ENCODE data around the gene OPTC. TPM values are rescaled to one million over a fixed set of nuclear protein-coding genes. Genes with fewer than 3 reads are reported as not detected.

Gene OPTC
- total RNA-seq, 3 donors from 2014 or later (not counting 1 experiment from before 2014, with no cell fraction given): not detected

DNA sequence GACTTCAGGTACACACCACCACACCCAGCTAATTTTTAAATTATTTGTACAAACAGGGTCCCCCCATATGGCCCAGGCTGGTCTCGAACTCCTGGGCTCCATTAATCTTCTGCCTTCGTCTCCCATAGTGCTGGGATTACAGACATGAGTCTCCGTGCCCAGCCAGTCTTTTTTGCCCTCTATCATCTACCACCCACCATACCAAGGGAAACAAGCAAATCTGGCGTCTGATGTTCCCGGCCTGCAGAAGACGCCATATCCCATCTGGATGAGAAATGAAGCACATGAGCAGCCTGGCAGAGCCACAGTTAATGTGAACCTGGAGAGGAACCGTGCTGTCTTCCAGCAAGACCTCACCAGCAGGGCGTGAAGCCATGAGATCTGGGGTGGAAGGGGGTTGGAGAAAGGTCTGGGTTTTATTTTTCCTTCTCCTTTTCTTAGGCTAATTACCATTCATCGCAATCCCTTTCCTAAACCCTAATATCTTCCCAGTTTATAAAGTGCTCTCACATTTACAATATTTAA is 20.1 kb upstream of the OPTC start:
- DNase-seq: no peak

DNA sequence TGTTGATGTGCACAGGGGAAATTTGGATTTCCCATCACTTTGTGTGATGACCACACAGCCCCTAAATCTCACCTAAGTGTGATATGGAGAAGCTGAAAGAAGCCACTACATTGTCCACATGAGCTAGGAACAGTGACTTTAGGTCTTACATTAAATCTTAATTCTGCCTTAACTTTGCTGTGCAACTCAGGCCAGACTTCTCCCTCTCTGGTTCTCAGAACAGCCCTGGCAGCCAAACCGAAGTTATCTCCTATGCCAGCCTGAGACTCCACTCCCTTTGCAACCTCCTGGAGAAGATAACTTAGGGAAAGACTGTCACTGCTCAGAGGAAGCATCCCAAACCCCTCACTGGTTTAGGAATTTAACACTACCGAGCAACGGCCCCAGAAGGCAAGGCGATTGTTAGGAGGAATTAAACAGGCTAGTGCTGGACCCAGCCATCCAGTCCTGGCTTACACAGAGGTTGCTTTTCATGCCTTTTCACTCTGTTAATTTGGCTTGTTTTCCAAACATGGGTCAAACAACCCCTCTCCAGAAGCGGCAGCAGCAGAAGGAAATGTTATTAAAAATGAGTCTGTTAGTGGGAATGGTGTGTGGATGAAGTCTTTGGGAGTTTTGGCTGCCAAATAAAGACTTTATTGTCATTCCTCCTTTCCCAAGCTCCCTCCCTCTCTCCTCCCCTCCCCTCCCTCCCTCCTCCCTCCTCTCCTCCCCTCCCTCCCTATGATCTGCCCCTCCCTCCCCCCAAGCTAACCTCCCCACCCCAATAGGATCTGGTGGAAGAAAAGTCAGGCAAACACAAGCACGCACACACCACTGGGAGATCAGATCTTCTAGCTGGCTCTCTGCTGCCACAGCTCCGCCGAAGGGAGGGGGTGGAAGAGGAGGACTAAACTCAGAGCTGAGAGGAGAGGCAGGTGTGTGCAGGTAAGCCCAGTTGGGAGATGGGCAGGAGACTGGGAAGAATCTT is 18.7 kb upstream of the OPTC start, which contains the start of gene PRELP:
TSS of gene PRELP (plus strand) at position 795 of the 970 bp plus-strand sequence. CDS start 7,379 bp downstream, outside the sequence.
- WGBS (ENCODE audit: insufficient coverage): 81% methylated on average over 7 of the region's 8 CpGs

More for the DNA sequence above, 20.1 kb upstream of the OPTC start:
- no peak overlapping the region for H3K4me3 ChIP-seq (ENCODE audit: low read length)
- ATAC-seq: no peak
- no peaks in the 10 kb centered on the region for H3K36me3 ChIP-seq (ENCODE audit: control insufficient read depth, insufficient read depth, low read length)
- Mint-ChIP-seq H3K36me3 (no peaks in the 10 kb centered on the region), H3K9me3 (no peaks in the 10 kb centered on the region), H3K4me3 (no peak overlapping the region), H3K4me1 (no peaks in the 10 kb centered on the region), H3K27me3 (ENCODE audit: low read depth in 2 of 2) (peaks cover 14 to 48% of the 10 kb centered on the region in 2 donors), H3K27ac (no peak overlapping the region)
- no peaks in the 10 kb centered on the region for H3K4me1 ChIP-seq (ENCODE audit: control insufficient read depth, insufficient read depth, low read length)
- no peaks in the 10 kb centered on the region for H3K9me3 ChIP-seq (ENCODE audit: control insufficient read depth, insufficient read depth, low read length)
- 81% methylated on average over 7 of the region's 9 CpGs for WGBS (ENCODE audit: insufficient coverage)
- no peak overlapping the region for H3K27ac ChIP-seq (ENCODE audit: low read length)
- intact Hi-C loops (cut with micrococcal nuclease): no loop called here
- TF ChIP-seq, protein P1, sequence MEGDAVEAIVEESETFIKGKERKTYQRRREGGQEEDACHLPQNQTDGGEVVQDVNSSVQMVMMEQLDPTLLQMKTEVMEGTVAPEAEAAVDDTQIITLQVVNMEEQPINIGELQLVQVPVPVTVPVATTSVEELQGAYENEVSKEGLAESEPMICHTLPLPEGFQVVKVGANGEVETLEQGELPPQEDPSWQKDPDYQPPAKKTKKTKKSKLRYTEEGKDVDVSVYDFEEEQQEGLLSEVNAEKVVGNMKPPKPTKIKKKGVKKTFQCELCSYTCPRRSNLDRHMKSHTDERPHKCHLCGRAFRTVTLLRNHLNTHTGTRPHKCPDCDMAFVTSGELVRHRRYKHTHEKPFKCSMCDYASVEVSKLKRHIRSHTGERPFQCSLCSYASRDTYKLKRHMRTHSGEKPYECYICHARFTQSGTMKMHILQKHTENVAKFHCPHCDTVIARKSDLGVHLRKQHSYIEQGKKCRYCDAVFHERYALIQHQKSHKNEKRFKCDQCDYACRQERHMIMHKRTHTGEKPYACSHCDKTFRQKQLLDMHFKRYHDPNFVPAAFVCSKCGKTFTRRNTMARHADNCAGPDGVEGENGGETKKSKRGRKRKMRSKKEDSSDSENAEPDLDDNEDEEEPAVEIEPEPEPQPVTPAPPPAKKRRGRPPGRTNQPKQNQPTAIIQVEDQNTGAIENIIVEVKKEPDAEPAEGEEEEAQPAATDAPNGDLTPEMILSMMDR (IDR thresholded peaks at IDR 0.05): no peak
- no peaks in the 10 kb centered on the region for H3K27me3 ChIP-seq (ENCODE audit: control insufficient read depth, insufficient read depth, low read length)

DNA sequence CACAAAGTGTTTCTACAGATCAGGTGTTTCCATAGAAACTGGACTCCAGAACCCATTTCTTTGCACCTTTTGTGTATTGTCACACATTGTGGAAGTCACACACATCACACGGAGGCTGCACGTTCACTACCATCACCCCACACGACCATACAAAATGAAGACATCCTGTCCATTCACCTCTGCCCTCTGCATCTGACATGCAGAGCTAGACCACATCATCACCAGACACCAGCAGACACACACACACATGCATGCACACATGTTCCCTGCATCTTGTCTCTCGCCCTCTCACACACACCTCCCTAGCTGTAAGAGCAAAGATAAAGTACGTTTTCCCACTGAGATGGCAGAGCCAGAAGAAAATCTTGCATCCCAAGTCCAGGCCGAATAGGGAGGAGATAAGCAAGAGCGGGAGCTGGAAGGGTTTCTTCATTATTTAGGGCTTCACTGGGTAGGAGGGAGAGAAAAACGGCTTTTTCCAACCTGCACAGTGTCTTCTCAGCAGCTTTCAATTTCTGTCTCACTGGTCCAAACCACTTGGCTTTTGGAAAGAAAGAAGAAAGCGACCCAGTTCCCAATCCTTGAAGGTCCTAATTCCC is 17.6 kb upstream of the OPTC start:
- Histone ChIP-seq H3K4me3 (ENCODE audit: low read length) (no peak overlapping the region), H3K4me1 (ENCODE audit: control insufficient read depth, insufficient read depth, low read length) (peaks cover 3% of the 10 kb centered on the region), H3K27ac (ENCODE audit: low read length) (no peak overlapping the region), H3K36me3 (ENCODE audit: control insufficient read depth, insufficient read depth, low read length) (no peaks in the 10 kb centered on the region), H3K27me3 (ENCODE audit: control insufficient read depth, insufficient read depth, low read length) (no peaks in the 10 kb centered on the region), H3K9me3 (ENCODE audit: control insufficient read depth, insufficient read depth, low read length) (no peaks in the 10 kb centered on the region)
- Mint-ChIP-seq H3K36me3 (no peaks in the 10 kb centered on the region), H3K4me1 (peaks cover 0 to 5% of the 10 kb centered on the region in 2 donors), H3K9me3 (no peaks in the 10 kb centered on the region), H3K4me3 (no peak overlapping the region), H3K27me3 (ENCODE audit: low read depth in 2 of 2) (peaks cover 17 to 39% of the 10 kb centered on the region in 2 donors), H3K27ac (no peak overlapping the region)
- ATAC-seq (no peak), DNase-seq (no peak)
- intact Hi-C loops (cut with micrococcal nuclease): no loop called here
- WGBS (ENCODE audit: insufficient coverage): 70% methylated on average over 9 of the region's 9 CpGs
- TF ChIP-seq, protein P1 (IDR thresholded peaks at IDR 0.05): no peak

More for the DNA sequence above, 18.7 kb upstream of the OPTC start, which contains the start of gene PRELP:
- intact Hi-C loops (cut with micrococcal nuclease): no loop called here
- DNase-seq: no peak
- H3K4me1 ChIP-seq (ENCODE audit: control insufficient read depth, insufficient read depth, low read length): peaks cover 1% of the 10 kb centered on the region
- Mint-ChIP-seq H3K4me3 (no peak within 1 kb of the TSS), H3K36me3 (no peaks in the 10 kb centered on the region), H3K27ac (no peak within 1 kb of the TSS), H3K4me1 (no peaks in the 10 kb centered on the region), H3K27me3 (ENCODE audit: low read depth in 2 of 2) (peaks cover 17 to 42% of the 10 kb centered on the region in 2 donors), H3K9me3 (no peaks in the 10 kb centered on the region)
- no peak for ATAC-seq
- no peaks in the 10 kb centered on the region for H3K36me3 ChIP-seq (ENCODE audit: control insufficient read depth, insufficient read depth, low read length)
- TF ChIP-seq, protein P1 (IDR thresholded peaks at IDR 0.05): no peak
- H3K9me3 ChIP-seq (ENCODE audit: control insufficient read depth, insufficient read depth, low read length): no peaks in the 10 kb centered on the region
- H3K4me3 ChIP-seq (ENCODE audit: low read length): no peak within 1 kb of the TSS
- H3K27ac ChIP-seq (ENCODE audit: low read length): no peak within 1 kb of the TSS
- no peaks in the 10 kb centered on the region for H3K27me3 ChIP-seq (ENCODE audit: control insufficient read depth, insufficient read depth, low read length)
